K562 (cell line): ENCODE results near the gene ATE1. TPM values are rescaled to one million over a fixed set of nuclear protein-coding genes. Genes with fewer than 3 reads are reported as not detected.

ENCODE experiments used
- AFF4 ChIP-seq: sonication (generic); formaldehyde crosslinking; IDR thresholded peaks from 2 replicates; pipeline ENCODE4 v1.8.0; 2023; ENCODE audit warnings: mild to moderate bottlenecking, missing genetic modification reagents
- CREBBP ChIP-seq: IDR thresholded peaks from one replicate; pipeline ENCODE4 v1.6.1; 2012; ENCODE audit warnings: low read depth, mild to moderate bottlenecking, control low read depth, inconsistent platforms, low read length
- ELF2 ChIP-seq: fragments of 250-450 bp; sonication (Bioruptor Pico); IDR thresholded peaks from 2 replicates; pipeline ENCODE4 v1.5.0; 2021; ENCODE audit warnings: mild to moderate bottlenecking
- ETV6 ChIP-seq, 3 experiments: fragments of 150-350 bp in 1 of 3; sonication (generic) in 1 of 3; formaldehyde crosslinking in 1 of 3; IDR thresholded peaks; 2 replicates each; pipeline versions ENCODE4 v1.6.1 to v1.8.0; 2014 to 2022; ENCODE audit warnings: borderline replicate concordance in 2 of 3, low read depth in 2 of 3, antibody characterized with exemption in 1 of 3, low read length in 1 of 3, mild to moderate bottlenecking in 1 of 3, missing genetic modification reagents in 1 of 3
- HDAC1 ChIP-seq, 2 experiments: fragments of 450-650 bp; IDR thresholded peaks; 2 replicates each; pipeline ENCODE4 v1.6.1; 2016 to 2017; ENCODE audit warnings: inconsistent platforms in 1 of 2, mild to moderate bottlenecking in 1 of 2, moderate library complexity in 1 of 2
- MAFG ChIP-seq: fragments of 450-650 bp; conservative IDR thresholded peaks from 2 replicates; pipeline ENCODE4 v1.6.1; 2016; ENCODE audit warnings: missing genetic modification characterization, missing compliant biosample characterization
- MED1 ChIP-seq: sonication (generic); formaldehyde crosslinking; IDR thresholded peaks from 2 replicates; pipeline ENCODE4 v1.8.1; 2023; ENCODE audit warnings: missing genetic modification reagents, borderline replicate concordance
- NCOA1 ChIP-seq: fragments of 450-650 bp; IDR thresholded peaks from 2 replicates; pipeline ENCODE4 v1.6.1; 2016; ENCODE audit warnings: low read depth
- NKRF ChIP-seq: fragments of 450-650 bp; IDR thresholded peaks from 2 replicates; pipeline ENCODE4 v1.6.1; 2016; ENCODE audit warnings: borderline replicate concordance
- POLR2AphosphoS5 ChIP-seq: IDR thresholded peaks from 2 replicates; pipeline ENCODE4 v1.6.1; 2011; ENCODE audit warnings: mild to moderate bottlenecking, low read depth, low read length, moderate library complexity; ENCODE audit not compliant: control insufficient read depth, insufficient read depth
- SMARCA4 ChIP-seq: fragments of 450-650 bp; IDR thresholded peaks from 2 replicates; pipeline ENCODE4 v1.6.1; 2016
- STAT5A ChIP-seq: IDR thresholded peaks from 2 replicates; pipeline ENCODE4 v1.6.1; 2012; ENCODE audit warnings: low read length, inconsistent platforms, borderline replicate concordance
- TCF3 ChIP-seq: sonication (generic); formaldehyde crosslinking; IDR thresholded peaks from 2 replicates; pipeline ENCODE4 v1.4.0; 2020; ENCODE audit warnings: mild to moderate bottlenecking, missing genetic modification reagents
- TEAD2 ChIP-seq: fragments of 450-650 bp; IDR thresholded peaks from 2 replicates; pipeline ENCODE4 v1.6.1; 2016; ENCODE audit warnings: missing genetic modification characterization, control low read depth, missing compliant biosample characterization
- YBX1 ChIP-seq: fragments of 450-650 bp; IDR thresholded peaks from 2 replicates; pipeline ENCODE4 v1.7.1; 2016; ENCODE audit warnings: mild to moderate bottlenecking
- ZBED1 ChIP-seq: IDR thresholded peaks from 2 replicates; pipeline ENCODE4 v1.6.1; 2014
- ZC3H8 ChIP-seq: fragments of 450-650 bp; IDR thresholded peaks from 2 replicates; pipeline ENCODE4 v1.6.1; 2017
- polyA plus RNA-seq, 8 experiments: library from polyadenylated mRNA; depleted of rRNA in 4 of 8; stranded (reverse) in 5 of 8; unstranded in 3 of 8; fragments of >200 nt; fragmentation: Nextera tagmentation in 2 of 8; fragmentation: Illumina TruSeq in 1 of 8; extraction: Ambion mirVana in 2 of 8; extraction: Trizol in 1 of 8; gene quantifications; 2 replicates each; pipeline versions ENCODE4 v1.2.1 to v1.2.3, GENCODE V29; 2011 to 2014; ENCODE audit warnings: inconsistent platforms in 1 of 8, missing spikeins in 1 of 8
- total RNA-seq, 7 experiments: library from RNA; depleted of rRNA in 6 of 7; stranded (reverse); fragments of >200 nt in 6 of 7; fragmentation: Illumina TruSeq in 2 of 7; extraction: Trizol in 2 of 7; gene quantifications; 2 replicates each; pipeline versions ENCODE4 v1.2.1 to v1.2.3, GENCODE V29; 2011 to 2021; ENCODE audit warnings: low replicate concordance in 1 of 7
- TF ChIP-seq, protein P1 (sequence below): fragments of 450-650 bp; IDR thresholded peaks from 2 replicates; pipeline ENCODE4 v1.6.1; 2018; ENCODE audit not compliant: partially characterized antibody
- TF ChIP-seq, protein P2 (sequence below): sonication (generic); formaldehyde crosslinking; IDR thresholded peaks from 2 replicates; pipeline ENCODE4 v1.9.0; 2022; ENCODE audit warnings: mild to moderate bottlenecking, missing genetic modification reagents

Gene ATE1
- total and polyA plus RNA-seq, 9 of the 15 experiments (the other 6 are each of a cell fraction or from before 2014, with no cell fraction given), result 3.0 to 14.2 (median 8.8) TPM

- TF ChIP-seq NKRF, result no peak
- TF ChIP-seq MAFG (tag), result no peak
- no peak for TF ChIP-seq ZBED1
- no peak for TF ChIP-seq HDAC1 (IDR thresholded peaks at IDR 0.05)
- no peak for TF ChIP-seq ELF2 (CRISPR knock-in tag)
- TF ChIP-seq TEAD2 (tag), result no peak
- TF ChIP-seq ETV6 (IDR thresholded peaks at IDR 0.05; ENCODE audit: borderline replicate concordance in 1 of 2, low read depth in 2 of 2, low read length in 1 of 2), result no peak
- TF ChIP-seq ETV6 (CRISPR knock-in tag; IDR thresholded peaks at IDR 0.05; ENCODE audit: borderline replicate concordance), result no peak
- peak; percentile 67; the same call in 1 of the 2 replicates for TF ChIP-seq AFF4 (CRISPR knock-in tag)
- TF ChIP-seq, protein P1, sequence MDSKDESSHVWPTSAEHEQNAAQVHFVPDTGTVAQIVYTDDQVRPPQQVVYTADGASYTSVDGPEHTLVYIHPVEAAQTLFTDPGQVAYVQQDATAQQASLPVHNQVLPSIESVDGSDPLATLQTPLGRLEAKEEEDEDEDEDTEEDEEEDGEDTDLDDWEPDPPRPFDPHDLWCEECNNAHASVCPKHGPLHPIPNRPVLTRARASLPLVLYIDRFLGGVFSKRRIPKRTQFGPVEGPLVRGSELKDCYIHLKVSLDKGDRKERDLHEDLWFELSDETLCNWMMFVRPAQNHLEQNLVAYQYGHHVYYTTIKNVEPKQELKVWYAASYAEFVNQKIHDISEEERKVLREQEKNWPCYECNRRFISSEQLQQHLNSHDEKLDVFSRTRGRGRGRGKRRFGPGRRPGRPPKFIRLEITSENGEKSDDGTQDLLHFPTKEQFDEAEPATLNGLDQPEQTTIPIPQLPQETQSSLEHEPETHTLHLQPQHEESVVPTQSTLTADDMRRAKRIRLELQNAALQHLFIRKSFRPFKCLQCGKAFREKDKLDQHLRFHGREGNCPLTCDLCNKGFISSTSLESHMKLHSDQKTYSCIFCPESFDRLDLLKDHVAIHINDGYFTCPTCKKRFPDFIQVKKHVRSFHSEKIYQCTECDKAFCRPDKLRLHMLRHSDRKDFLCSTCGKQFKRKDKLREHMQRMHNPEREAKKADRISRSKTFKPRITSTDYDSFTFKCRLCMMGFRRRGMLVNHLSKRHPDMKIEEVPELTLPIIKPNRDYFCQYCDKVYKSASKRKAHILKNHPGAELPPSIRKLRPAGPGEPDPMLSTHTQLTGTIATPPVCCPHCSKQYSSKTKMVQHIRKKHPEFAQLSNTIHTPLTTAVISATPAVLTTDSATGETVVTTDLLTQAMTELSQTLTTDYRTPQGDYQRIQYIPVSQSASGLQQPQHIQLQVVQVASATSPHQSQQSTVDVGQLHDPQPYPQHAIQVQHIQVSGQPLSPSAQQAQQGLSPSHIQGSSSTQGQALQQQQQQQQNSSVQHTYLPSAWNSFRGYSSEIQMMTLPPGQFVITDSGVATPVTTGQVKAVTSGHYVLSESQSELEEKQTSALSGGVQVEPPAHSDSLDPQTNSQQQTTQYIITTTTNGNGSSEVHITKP, result no peak
- no peak for TF ChIP-seq YBX1
- TF ChIP-seq, protein P2, sequence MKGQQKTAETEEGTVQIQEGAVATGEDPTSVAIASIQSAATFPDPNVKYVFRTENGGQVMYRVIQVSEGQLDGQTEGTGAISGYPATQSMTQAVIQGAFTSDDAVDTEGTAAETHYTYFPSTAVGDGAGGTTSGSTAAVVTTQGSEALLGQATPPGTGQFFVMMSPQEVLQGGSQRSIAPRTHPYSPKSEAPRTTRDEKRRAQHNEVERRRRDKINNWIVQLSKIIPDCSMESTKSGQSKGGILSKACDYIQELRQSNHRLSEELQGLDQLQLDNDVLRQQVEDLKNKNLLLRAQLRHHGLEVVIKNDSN (CRISPR knock-in tag), result no peak
- no peak for TF ChIP-seq ZC3H8
- TF ChIP-seq CREBBP, result no peak
- TF ChIP-seq MED1 (CRISPR knock-in tag), result no peak
- no peak for TF ChIP-seq TCF3 (CRISPR knock-in tag)
- TF ChIP-seq POLR2AphosphoS5, result peak; percentile 80
- no peak for TF ChIP-seq STAT5A
- no peak for TF ChIP-seq SMARCA4
- peak; percentile 42; the same call in 1 of the 2 replicates for TF ChIP-seq NCOA1
Observed at GRCh38 chr10:121927841-121928527, at the start of gene ATE1 (continued).
